ENCODE measurements around the gene VASH2.
"Not testable (repeated sequence)": the region's sequence is repeated elsewhere in the genome, so short reads cannot be mapped to it uniquely, and the experiment has no call there.

Gene VASH2

GRCh38 chr1:212964102-212964501 is 13.8 kb downstream of the VASH2 start:
- in situ Hi-C loops (cut with MboI; ENCODE audit: low sequenced_read_pairs, unreplicated experiment), result no loop called here
- TF ChIP-seq CTCF (IDR thresholded peaks at IDR 0.05; ENCODE audit: borderline replicate concordance, control extremely low read depth, extremely low read depth, insufficient read depth, missing control alignments), result no peak
- DNase-seq (ENCODE audit: low spot score), result no peak

GRCh38 chr1:212964993-212965392 is 14.7 kb downstream of the VASH2 start:
- DNase-seq (ENCODE audit: low spot score); in situ Hi-C loops (cut with MboI; ENCODE audit: low sequenced_read_pairs, unreplicated experiment): not testable (repeated sequence)

- in situ Hi-C loops (cut with MboI; ENCODE audit: low sequenced_read_pairs, unreplicated experiment), result no loop called here
- no peak for DNase-seq (ENCODE audit: low spot score)
- TF ChIP-seq CTCF (IDR thresholded peaks at IDR 0.05; ENCODE audit: borderline replicate concordance, control extremely low read depth, extremely low read depth, insufficient read depth, missing control alignments), result no peak
Measured at GRCh38 chr1:212966616-212967015, 16.3 kb downstream of the VASH2 start.

- DNase-seq (ENCODE audit: low spot score), result no peak
- peak; percentile 37 for TF ChIP-seq CTCF (IDR thresholded peaks at IDR 0.05; ENCODE audit: borderline replicate concordance, control extremely low read depth, extremely low read depth, insufficient read depth, missing control alignments)
- in situ Hi-C loops (cut with MboI; ENCODE audit: low sequenced_read_pairs, unreplicated experiment), result no loop called here
Measured at GRCh38 chr1:212967801-212968200, 17.5 kb downstream of the VASH2 start.

GRCh38 chr1:212968368-212968863 is 18.1 kb downstream of the VASH2 start:
- DNase-seq (ENCODE audit: low spot score), result peak; percentile 49
- no peak for TF ChIP-seq CTCF (IDR thresholded peaks at IDR 0.05; ENCODE audit: borderline replicate concordance, control extremely low read depth, extremely low read depth, insufficient read depth, missing control alignments)
- in situ Hi-C loops (cut with MboI; ENCODE audit: low sequenced_read_pairs, unreplicated experiment), result no loop called here

- no peak for DNase-seq (ENCODE audit: low spot score)
- in situ Hi-C loops (cut with MboI; ENCODE audit: low sequenced_read_pairs, unreplicated experiment), result no loop called here
- TF ChIP-seq CTCF (IDR thresholded peaks at IDR 0.05; ENCODE audit: borderline replicate concordance, control extremely low read depth, extremely low read depth, insufficient read depth, missing control alignments), result no peak
Measured at GRCh38 chr1:212970085-212970484, 19.7 kb downstream of the VASH2 start.

GRCh38 chr1:212971312-212971711 is 21.0 kb downstream of the VASH2 start:
- TF ChIP-seq CTCF (IDR thresholded peaks at IDR 0.05; ENCODE audit: borderline replicate concordance, control extremely low read depth, extremely low read depth, insufficient read depth, missing control alignments), result no peak
- in situ Hi-C loops (cut with MboI; ENCODE audit: low sequenced_read_pairs, unreplicated experiment), result no loop called here
- no peak for DNase-seq (ENCODE audit: low spot score)
